GM18858 (cell line): ENCODE measurements around the gene SEPTIN1.
"Not testable (repeated sequence)": the region's sequence is repeated elsewhere in the genome, so short reads cannot be mapped to it uniquely, and the experiment has no call there.

Experiments
- ATAC-seq: cut with Tn5 transposase; IDR thresholded peaks from one replicate; pipeline ENCODE4 v1.9.1; 2021; ENCODE audit not compliant: unreplicated experiment

Gene SEPTIN1

DNA sequence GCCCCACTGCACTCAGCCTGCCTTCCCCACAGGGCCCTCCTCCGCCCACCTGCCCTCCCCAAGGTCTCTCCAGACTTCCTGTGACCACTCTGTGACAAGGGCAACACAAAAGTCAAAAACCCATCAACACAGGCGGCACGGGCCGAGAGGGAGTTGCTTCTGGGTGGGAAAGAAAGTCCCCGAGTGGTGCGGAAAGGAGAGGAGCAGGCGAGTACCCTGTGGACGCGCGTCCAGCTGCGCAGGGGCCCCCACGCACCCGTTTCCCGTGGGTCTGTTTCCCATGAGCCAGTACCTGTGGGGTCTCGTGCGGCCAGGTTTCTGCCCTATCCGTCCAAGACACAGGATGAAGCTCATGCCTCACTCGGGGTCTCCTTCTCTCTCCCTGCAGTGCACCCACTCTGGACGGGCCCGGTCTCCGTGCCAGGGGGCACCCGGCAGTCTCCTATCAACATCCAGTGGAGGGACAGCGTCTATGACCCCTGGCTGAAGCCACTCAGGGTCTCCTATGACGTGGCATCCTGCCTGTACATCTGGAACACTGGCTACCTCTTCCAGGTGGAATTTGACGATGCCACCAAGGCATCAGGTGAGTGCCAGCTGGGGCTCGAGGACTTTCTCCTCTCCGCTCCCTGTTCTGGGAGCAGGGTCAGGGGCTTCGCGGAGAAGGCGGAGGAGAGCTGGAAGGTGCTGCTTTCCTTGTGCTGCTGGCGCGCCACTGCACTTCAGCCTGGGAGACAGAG, 39.4 kb downstream of the SEPTIN1 start:
- ATAC-seq, result no peak

DNA sequence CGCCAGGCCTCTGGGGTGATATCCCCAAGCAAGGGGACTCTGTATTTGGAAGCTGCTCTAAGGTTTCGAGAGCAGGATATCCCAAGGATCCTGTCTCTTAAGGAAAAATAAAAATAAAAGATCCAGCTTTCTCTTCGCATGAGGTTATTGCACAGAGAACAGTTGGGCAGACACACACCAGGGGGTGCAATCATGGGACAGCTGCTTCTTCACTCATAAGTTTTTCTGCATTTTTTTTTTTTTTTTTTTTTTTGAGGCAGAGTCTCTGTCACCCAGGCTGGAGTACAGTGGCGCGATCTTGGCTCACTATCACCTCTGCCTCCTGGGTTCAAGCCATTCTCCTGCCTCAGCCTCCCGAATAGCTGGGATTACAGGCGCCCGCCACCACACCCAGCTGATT, 40.4 kb downstream of the SEPTIN1 start:
- ATAC-seq, result not testable (repeated sequence)

DNA sequence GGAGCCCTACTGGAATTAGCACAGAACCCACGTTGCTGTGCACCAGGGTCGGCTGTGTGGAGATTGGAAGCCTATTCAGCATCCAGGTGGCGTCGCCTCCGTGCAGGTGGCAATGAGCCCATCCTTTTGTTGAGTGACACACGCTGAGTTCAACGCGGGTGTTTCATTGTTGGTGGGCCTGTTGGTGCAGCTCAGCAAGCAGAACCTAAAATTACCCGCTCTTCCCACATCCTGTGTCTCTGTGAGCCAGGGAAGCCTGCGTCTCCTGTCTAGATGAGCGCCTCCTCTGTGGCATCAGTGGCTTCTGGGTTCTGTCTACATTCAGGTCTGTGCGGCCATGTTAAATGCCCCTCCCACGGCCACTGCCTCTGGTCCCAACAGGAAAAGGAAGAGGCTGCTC, 41.7 kb downstream of the SEPTIN1 start:
- ATAC-seq, result no peak

GRCh38 chr16:30338715-30339114, 43.6 kb downstream of the SEPTIN1 start:
- ATAC-seq, result not testable (repeated sequence)

DNA sequence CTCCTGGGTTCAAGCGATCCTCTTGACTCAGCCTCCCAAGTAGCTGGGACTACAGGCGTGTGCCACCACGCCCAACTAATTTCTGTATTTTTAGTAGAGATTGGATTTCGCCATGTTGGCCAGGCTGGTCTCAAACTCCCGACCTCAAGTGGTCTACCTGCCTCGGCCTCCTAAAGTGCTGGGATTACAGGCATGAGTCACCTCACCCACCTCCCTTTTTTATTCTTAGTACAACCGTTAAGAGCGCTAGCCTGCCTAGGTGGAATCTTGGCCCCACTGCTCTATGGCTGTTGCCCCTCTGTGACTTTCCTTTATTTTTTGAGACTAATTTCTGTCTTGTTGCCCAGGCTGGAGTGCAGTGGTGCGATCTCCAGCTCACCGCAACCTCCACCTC, 44.4 kb downstream of the SEPTIN1 start:
- not testable (repeated sequence) for ATAC-seq

GRCh38 chr16:30335598-30336474, 46.5 kb downstream of the SEPTIN1 start:
- no peak for ATAC-seq

DNA sequence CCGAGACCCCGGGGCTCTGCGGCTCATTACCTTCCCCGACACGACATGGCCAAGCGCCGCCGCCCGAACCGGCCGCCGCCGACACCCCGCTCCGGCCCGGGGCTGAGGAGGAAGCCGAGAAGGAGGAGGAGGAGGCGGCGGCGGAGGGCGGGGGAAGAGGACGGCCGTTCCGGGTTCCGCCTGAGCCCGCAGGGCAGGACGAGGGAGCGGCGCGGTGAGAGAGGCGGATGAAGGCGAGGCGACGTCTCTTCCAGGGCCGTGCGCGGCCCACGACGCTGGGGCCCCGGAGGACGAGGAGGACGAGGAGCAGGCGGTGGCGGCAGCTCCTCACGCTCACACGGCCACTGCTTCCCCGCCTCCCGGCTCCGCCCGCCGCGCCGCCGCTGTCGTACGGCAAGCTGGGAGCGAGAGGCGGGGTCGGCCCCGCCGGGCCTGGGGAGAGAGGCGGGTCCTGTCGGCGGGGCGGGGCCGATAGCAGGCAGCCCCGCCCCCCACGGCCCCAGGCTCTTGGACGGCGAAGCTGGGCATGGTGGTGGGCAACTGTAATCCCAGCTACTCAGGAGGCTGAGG, 47.2 kb downstream of the SEPTIN1 start:
- peak; percentile 50 for ATAC-seq

DNA sequence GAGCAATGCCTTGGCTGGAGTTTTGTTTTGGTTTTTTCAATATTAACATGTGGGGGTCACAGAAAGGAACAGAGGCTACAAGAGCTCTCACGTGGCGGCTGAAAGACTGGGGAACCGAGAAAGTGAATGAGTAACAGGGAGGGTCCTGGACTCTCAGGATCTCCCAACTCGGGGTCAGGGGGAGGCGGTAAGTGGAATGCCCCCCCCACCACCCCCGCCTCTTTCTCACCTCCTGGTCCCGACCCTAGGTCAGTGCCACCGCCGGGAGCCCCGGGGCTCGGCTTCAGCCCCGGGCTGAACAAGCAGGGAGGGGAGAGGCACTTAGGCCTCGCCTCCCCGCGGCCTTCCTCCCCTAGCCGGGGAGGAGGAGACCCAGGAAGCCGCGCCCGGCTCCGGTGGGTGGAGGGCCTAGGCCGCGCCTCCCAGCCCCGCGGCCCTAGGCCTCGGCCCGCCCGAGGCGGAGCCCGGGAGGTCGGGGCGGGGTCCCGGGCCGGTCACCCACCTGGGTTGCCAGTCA, 47.8 kb downstream of the SEPTIN1 start:
- peak; percentile 69 for ATAC-seq
